ENCODE results near the gene CCDC92.

DNA sequence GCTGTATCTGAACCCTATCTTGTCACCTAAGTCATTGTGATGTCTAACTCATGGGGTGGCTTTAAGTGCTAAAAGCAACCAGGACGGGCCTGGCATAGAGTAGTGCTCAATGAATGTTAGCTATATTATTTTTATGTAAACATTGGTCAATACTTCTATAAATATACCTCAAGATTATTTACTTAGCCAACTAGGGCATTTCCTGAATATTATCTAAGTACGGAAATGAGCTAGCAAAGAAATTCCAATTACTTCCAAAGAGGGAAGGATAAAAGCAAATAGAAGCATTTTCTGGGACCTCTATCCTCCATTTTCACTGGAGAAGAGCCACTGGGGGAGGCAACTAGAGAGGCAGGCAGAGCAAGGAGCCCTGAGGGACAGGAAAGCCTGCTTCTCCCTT is 20.6 kb downstream of the CCDC92 start:
- TF ChIP-seq POLR2AphosphoS5 (IDR thresholded peaks at IDR 0.05; ENCODE audit: borderline replicate concordance, low read depth, low read length) (no peak), EZH2 (IDR thresholded peaks at IDR 0.05) (no peak)

Data from SK-N-MC (cell line).